Astrocyte (in vitro differentiated cells and primary cell): ENCODE measurements around the gene SDHC.

Source experiments
- CTCF ChIP-seq: IDR thresholded peaks from 2 replicates; pipeline ENCODE4 v1.5.1; 2011; ENCODE audit warnings: low read depth, mild to moderate bottlenecking, inconsistent platforms, low read length, moderate library complexity; ENCODE audit not compliant: insufficient read depth
- EZH2 ChIP-seq: IDR thresholded peaks from 2 replicates; pipeline ENCODE4 v1.6.1; 2012; ENCODE audit warnings: mild to moderate bottlenecking, low read length, inconsistent platforms; ENCODE audit not compliant: insufficient read depth

GRCh38 chr1:161399257-161399998 is 85.2 kb downstream of the SDHC start:
- TF ChIP-seq CTCF, result peak; percentile 32
- no peak for TF ChIP-seq EZH2
